A549 treated with Mapracorat at 1 μM for 4 hours (cell line): Measurements from ENCODE around the gene CHD3. TPM values are rescaled to one million over a fixed set of nuclear protein-coding genes. Genes with fewer than 3 reads are reported as not detected.

ENCODE experiments used
- total RNA-seq: library from RNA; stranded (reverse); fragments of 200-300 nt; extraction: Qiagen RNA extraction; gene quantifications from 5 replicates; pipeline ENCODE4 v1.2.3, GENCODE V29; 2022

Gene CHD3
- total RNA-seq, result 58.9 to 64.5 TPM (median 61.3 TPM) in 5 replicates

DNA sequence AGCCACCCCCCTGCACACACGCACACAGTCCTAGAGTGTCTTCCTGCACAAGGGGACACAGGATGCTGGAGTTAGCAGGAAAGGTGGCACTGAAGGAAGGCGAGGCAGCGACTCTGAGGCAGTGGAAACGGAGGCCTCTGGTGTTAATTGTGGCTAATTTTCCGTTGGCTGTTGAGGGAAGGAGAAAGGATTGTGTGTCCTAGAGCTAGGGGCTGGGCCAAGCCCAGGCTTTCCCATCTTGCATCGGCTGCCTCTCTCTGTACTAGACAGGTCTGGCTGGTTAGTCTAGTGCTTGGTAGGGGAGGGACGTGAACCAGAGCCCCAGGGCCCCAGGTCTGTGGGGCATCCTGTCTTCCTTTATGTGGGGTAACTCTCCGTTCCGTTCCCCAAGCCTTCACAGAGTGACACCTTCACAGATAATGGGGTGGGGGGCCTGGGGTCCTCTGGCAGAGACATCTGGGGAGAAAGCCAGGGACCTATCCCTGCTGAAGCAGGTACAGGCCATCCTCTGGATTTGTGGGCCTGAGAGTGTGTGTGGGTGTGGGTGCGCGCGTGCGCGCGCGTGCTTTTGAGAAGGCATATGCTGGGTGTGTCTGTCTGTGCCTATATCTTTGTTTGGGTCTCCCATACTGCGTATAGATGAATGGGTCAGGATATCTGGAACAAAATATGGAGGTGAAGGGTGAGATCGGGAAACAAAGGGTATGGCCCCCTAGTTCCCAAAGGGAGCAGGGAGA is at the start of gene CHD3:
Gene CHD3 (plus strand): TSS at position 606 of the 737 bp plus-strand sequence. CDS start 212 bp downstream, outside the sequence.

DNA sequence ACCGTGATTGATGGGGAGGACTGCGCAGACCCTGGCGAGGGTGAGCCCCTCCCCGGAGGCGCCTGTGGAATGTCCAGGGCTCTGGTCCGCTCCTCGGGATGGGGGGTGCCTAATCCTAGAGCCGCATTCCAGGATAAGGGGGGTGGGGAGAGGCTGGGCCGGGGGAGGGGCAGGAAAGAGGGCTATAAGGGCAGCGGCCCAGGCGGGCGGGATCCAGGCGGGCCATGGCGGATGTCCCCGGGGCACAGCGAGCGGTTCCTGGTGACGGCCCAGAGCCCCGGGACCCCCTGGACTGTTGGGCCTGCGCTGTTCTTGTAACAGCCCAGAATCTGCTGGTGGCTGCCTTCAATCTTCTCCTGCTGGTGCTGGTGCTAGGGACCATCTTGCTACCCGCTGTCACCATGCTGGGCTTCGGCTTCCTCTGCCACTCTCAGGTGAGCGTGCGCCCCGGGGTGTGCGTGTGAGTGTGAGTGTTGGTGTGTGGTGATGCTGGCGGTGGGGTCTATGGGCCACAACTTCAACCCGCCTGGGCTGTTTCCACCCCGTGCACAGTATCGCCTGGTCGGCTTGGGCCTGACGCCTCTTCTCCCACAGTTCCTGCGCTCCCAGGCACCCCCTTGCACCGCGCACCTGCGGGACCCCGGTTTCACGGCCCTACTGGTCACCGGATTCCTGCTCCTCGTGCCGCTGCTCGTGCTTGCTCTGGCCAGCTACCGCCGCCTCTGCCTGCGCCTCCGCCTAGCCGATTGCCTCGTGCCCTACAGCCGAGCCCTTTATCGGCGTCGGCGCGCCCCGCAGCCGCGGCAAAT is 33.5 kb upstream of the CHD3 start, which contains the start of gene TMEM88:
Gene TMEM88 (plus strand): TSS at position 216 of the 809 bp plus-strand sequence. CDS start 9 bp downstream, at position 225.

DNA sequence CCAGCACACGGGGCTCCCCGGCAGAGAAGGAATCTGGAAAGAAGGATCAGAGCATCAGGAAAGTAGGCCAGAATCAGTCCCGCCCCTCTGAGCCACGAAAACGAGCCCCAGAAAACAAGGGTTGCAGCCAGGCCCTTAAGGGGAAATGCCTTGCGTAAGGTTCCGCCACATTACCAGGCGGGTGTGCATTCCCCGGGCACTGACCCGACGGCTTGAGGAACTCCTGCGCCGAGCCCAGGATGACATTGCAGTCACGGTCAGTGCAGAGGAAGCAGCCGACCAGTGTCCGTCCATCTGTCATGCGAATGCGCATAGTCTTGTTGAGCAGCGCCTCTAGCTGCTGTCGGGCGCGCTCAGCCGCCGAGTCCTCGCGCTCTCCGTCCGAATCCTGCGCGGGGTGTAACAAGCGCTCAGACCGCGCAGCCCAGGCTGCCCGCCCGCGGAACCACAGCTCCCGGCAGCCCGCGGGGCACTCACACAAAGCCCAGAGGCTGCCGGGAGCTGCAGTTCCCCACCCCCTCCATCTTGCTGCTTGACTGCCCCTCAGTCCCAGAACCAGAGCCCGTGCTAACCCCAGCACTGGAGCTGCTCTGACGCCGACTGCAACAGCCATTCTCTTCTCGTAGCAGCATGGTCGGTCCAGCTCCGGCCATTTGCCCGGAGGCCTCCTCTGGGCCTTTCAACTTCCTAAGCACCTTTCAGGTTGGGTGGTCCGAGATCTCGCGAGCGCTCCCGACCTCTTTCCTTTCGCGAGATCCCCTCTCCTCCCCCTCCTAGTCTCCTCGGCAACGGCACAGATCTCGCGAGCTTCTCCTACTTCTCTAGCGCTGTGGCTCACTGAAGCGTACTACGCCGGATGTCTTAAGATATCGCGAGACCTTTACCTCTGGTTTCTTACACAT is 31.5 kb upstream of the CHD3 start, which contains the start of gene NAA38:
Gene NAA38 (minus strand): TSS at position 749 of the 902 bp plus-strand sequence. CDS start 96 bp downstream, at position 653.

DNA sequence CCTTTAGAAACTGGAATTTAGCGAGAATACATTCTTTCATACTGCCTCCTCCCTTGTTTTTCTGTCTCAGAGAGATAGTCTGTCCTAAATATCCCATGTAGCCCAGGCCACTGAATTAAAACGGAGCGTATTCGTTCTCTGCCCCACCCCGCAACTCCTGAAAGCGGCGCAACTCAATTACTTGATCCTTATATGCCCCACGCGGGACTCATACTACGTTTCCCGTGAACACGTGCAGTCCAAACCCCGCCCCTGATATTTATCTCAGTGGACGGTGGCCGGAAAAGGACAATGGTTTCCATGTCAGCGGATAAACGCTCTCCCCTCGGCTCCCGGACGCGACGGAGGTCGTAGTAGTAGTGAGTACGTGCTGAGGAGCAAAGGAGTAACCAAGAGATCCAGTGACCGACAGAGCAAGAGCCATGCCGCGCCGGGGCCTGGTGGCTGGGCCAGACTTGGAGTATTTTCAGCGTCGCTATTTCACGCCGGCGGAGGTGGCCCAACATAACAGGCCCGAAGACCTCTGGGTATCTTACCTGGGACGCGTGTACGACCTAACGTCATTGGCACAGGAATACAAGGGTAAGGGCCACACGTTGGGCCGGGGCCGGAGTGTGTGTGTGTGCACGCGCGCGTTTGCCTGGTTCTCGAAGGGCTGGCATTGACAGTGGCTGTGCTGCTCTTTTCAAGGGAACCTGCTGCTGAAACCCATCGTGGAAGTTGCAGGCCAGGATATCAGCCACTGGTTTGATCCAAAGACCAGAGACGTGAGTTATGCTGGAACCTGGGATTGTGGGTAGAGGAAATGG is 30.7 kb upstream of the CHD3 start, which contains the start of gene CYB5D1:
Gene CYB5D1 (plus strand): TSS at position 291 of the 809 bp plus-strand sequence. CDS start 132 bp downstream, at position 423.

GRCh38 chr17:7915611-7916384 is 27.2 kb downstream of the CHD3 start, which contains the start of gene RNF227:
Gene RNF227, minus strand, starts transcription at chr17:7916289. Its CDS starts 94 bp downstream, at chr17:7916195.

DNA sequence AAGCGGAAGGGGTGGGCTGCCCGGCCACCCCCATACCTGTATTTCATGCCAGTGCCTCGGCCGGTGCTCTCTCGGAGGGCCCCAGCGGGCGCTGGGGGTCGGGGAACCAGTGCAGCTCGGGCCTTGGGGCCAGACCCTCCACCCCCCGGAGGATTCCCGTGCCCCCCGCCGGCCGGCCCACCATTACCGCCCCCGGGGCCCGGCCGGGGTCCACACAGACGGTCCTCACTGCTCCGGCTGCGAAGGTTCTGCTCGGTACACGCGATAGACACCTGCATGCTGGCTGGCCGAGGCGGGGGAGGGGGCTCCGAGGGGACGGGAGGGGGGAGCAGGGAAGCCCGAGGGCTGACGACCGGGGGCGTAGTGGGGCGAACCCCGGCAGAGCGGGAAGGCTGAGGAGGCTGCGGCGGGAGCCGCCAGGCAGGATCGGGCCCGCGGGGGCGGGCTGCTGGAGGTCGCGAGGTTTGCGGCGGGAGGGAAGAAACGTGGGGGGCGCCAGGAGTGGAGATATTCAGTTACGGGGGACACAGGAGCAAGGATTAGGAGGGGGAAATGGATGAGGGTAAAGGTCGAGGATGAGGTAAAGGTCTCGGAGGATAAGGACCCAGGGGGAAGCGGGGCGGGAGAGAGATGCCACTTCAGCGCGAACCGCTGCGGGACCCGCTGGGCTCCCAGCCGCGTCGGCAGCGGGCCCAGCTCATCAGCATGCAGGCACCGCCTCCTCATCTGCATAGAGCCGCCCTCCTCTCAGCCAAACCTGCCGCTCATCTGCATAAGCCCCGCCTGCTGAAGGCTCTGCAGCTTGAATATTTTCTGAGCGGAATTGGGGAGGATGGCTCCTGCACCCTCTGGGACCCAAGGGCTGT is 40.8 kb downstream of the CHD3 start, which contains the start of gene KCNAB3:
Gene KCNAB3 (minus strand): TSS at position 699 of the 866 bp plus-strand sequence. CDS start 421 bp downstream, at position 278.

GRCh38 chr17:7931709-7932482 is 43.3 kb downstream of the CHD3 start, which contains the start of the genes CNTROB and TRAPPC1:
Gene CNTROB, plus strand, starts transcription at chr17:7932206. Its CDS starts 874 bp downstream, at chr17:7933080.
Gene TRAPPC1, minus strand, starts transcription at chr17:7931946. Its CDS starts 117 bp downstream, at chr17:7931829.

Other genes with a start within 250 kb of the CHD3 start
- gene ATP1B2, start 237.9 kb upstream of the CHD3 start, total RNA-seq, result 0.08 to 0.45 TPM (median 0.10 TPM) in 5 replicates
- gene TP53, start 201.3 kb upstream of the CHD3 start, total RNA-seq, result 41.5 to 46.5 TPM (median 42.4 TPM) in 5 replicates
- 32.1 to 42.0 TPM (median 40.9 TPM) in 5 replicates for gene WRAP53, start 200.3 kb upstream of the CHD3 start, total RNA-seq
- gene EFNB3, start 183.6 kb upstream of the CHD3 start, total RNA-seq, result 1.1 to 1.3 TPM (median 1.2 TPM) in 5 replicates
- gene DNAH2, start 171.0 kb upstream of the CHD3 start, total RNA-seq, result 0.01 to 0.02 TPM (median 0.01 TPM) in 4 of 5 replicates, not detected in the other
- gene KDM6B, start 54.6 kb upstream of the CHD3 start, total RNA-seq, result 12.6 to 18.3 TPM (median 15.3 TPM) in 5 replicates
- gene TMEM88, start 33.7 kb upstream of the CHD3 start, total RNA-seq, result 0.33 to 1.1 TPM (median 0.63 TPM) in 5 replicates
- gene NAA38, start 31.2 kb upstream of the CHD3 start, total RNA-seq, result 189 to 232 TPM (median 231 TPM) in 5 replicates
- 19.3 to 20.9 TPM (median 19.8 TPM) in 5 replicates for gene CYB5D1, start 30.8 kb upstream of the CHD3 start, total RNA-seq
- gene RNF227, start 27.5 kb downstream of the CHD3 start, total RNA-seq, result 0.98 to 2.0 TPM (median 1.2 TPM) in 5 replicates
- 1.7 to 3.9 TPM (median 2.6 TPM) in 5 replicates for gene KCNAB3, start 41.1 kb downstream of the CHD3 start, total RNA-seq
- gene TRAPPC1, start 43.2 kb downstream of the CHD3 start, total RNA-seq, result 294 to 356 TPM (median 306 TPM) in 5 replicates
- gene CNTROB, start 43.4 kb downstream of the CHD3 start, total RNA-seq, result 37.3 to 47.1 TPM (median 40.3 TPM) in 5 replicates
- 0.05 to 0.39 TPM (median 0.36 TPM) in 4 of 5 replicates, not detected in the other for gene GUCY2D, start 113.8 kb downstream of the CHD3 start, total RNA-seq
- gene ALOX15B, start 150.3 kb downstream of the CHD3 start, total RNA-seq, result 0.09 to 0.20 TPM (median 0.18 TPM) in 5 replicates
- gene ALOX12B, start 198.9 kb downstream of the CHD3 start, total RNA-seq, result 1.1 to 2.3 TPM (median 1.8 TPM) in 5 replicates
- 6.5 to 9.5 TPM (median 6.9 TPM) in 5 replicates for gene ALOXE3, start 229.7 kb downstream of the CHD3 start, total RNA-seq
- 1.8 to 6.1 TPM (median 5.3 TPM) in 5 replicates for gene HES7, start 235.3 kb downstream of the CHD3 start, total RNA-seq